Measurements from ENCODE around the gene SERPINB5. TPM values are rescaled to one million over a fixed set of nuclear protein-coding genes. Genes with fewer than 3 reads are reported as not detected.

SERPINB5 gene
- total and polyA plus RNA-seq, 2 of the 13 experiments (the other 11 are each of a cell fraction or from before 2014, with no cell fraction given), result not detected

DNA sequence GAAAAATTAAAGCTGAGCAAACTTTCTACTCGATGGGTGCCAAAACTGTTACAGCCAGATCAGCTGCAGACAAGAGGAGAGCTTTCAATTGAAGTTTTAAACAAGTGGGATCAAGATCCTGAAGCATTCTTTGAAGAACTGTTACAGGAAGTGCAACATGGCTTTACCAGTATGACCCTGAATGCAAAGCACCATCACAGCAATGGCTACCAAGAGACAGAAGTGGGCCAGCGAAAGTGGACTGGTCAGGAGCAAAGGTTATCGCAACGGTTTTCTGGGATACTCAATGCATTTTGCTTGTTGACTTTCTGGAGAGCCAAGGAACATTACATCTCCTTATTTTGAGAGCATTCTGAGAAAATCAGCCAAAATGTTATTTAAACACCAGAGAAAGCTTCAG lies 9.1 kb upstream of the SERPINB5 start:
- intact Hi-C loops (cut with micrococcal nuclease; ENCODE audit: unreplicated experiment), result no loop called here
- no TSS peak for BruUV-seq (replicated peaks)
- POLR2A ChIA-PET, result no interaction called here
- TF ChIP-seq, protein P1, sequence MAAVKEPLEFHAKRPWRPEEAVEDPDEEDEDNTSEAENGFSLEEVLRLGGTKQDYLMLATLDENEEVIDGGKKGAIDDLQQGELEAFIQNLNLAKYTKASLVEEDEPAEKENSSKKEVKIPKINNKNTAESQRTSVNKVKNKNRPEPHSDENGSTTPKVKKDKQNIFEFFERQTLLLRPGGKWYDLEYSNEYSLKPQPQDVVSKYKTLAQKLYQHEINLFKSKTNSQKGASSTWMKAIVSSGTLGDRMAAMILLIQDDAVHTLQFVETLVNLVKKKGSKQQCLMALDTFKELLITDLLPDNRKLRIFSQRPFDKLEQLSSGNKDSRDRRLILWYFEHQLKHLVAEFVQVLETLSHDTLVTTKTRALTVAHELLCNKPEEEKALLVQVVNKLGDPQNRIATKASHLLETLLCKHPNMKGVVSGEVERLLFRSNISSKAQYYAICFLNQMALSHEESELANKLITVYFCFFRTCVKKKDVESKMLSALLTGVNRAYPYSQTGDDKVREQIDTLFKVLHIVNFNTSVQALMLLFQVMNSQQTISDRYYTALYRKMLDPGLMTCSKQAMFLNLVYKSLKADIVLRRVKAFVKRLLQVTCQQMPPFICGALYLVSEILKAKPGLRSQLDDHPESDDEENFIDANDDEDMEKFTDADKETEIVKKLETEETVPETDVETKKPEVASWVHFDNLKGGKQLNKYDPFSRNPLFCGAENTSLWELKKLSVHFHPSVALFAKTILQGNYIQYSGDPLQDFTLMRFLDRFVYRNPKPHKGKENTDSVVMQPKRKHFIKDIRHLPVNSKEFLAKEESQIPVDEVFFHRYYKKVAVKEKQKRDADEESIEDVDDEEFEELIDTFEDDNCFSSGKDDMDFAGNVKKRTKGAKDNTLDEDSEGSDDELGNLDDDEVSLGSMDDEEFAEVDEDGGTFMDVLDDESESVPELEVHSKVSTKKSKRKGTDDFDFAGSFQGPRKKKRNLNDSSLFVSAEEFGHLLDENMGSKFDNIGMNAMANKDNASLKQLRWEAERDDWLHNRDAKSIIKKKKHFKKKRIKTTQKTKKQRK (IDR thresholded peaks at IDR 0.05; ENCODE audit: low read length), result no peak
- TF ChIP-seq ZNF503 (CRISPR knock-in tag; IDR thresholded peaks at IDR 0.05) (no peak), ZNF124 (CRISPR knock-in tag; IDR thresholded peaks at IDR 0.05) (no peak), ARHGAP35 (CRISPR knock-in tag; IDR thresholded peaks at IDR 0.05; ENCODE audit: borderline replicate concordance) (no peak), ZSCAN25 (CRISPR knock-in tag; IDR thresholded peaks at IDR 0.05) (no peak), ZNF446 (CRISPR knock-in tag; IDR thresholded peaks at IDR 0.05) (no peak), MAZ (IDR thresholded peaks at IDR 0.05; ENCODE audit: borderline replicate concordance, low read depth, low read length) (no peak), MAZ (CRISPR knock-in tag; IDR thresholded peaks at IDR 0.05; ENCODE audit: low read depth) (no peak), CENPBD1 (CRISPR knock-in tag; IDR thresholded peaks at IDR 0.05; ENCODE audit: borderline replicate concordance, low read depth) (no peak), MAFF (IDR thresholded peaks at IDR 0.05; ENCODE audit: low read depth, low read length) (no peak), SRSF1 (optimal IDR thresholded peaks at IDR 0.05; ENCODE audit: low read depth, low read length) (no peak), SPEN (CRISPR knock-in tag; IDR thresholded peaks at IDR 0.05; ENCODE audit: low read depth) (no peak), HOXA3 (CRISPR knock-in tag; IDR thresholded peaks at IDR 0.05) (no peak), ZNF549 (CRISPR knock-in tag; IDR thresholded peaks at IDR 0.05) (no peak)
- TF ChIP-seq, protein P2, sequence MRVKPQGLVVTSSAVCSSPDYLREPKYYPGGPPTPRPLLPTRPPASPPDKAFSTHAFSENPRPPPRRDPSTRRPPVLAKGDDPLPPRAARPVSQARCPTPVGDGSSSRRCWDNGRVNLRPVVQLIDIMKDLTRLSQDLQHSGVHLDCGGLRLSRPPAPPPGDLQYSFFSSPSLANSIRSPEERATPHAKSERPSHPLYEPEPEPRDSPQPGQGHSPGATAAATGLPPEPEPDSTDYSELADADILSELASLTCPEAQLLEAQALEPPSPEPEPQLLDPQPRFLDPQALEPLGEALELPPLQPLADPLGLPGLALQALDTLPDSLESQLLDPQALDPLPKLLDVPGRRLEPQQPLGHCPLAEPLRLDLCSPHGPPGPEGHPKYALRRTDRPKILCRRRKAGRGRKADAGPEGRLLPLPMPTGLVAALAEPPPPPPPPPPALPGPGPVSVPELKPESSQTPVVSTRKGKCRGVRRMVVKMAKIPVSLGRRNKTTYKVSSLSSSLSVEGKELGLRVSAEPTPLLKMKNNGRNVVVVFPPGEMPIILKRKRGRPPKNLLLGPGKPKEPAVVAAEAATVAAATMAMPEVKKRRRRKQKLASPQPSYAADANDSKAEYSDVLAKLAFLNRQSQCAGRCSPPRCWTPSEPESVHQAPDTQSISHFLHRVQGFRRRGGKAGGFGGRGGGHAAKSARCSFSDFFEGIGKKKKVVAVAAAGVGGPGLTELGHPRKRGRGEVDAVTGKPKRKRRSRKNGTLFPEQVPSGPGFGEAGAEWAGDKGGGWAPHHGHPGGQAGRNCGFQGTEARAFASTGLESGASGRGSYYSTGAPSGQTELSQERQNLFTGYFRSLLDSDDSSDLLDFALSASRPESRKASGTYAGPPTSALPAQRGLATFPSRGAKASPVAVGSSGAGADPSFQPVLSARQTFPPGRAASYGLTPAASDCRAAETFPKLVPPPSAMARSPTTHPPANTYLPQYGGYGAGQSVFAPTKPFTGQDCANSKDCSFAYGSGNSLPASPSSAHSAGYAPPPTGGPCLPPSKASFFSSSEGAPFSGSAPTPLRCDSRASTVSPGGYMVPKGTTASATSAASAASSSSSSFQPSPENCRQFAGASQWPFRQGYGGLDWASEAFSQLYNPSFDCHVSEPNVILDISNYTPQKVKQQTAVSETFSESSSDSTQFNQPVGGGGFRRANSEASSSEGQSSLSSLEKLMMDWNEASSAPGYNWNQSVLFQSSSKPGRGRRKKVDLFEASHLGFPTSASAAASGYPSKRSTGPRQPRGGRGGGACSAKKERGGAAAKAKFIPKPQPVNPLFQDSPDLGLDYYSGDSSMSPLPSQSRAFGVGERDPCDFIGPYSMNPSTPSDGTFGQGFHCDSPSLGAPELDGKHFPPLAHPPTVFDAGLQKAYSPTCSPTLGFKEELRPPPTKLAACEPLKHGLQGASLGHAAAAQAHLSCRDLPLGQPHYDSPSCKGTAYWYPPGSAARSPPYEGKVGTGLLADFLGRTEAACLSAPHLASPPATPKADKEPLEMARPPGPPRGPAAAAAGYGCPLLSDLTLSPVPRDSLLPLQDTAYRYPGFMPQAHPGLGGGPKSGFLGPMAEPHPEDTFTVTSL (CRISPR knock-in tag; IDR thresholded peaks at IDR 0.05; ENCODE audit: borderline replicate concordance), result no peak

More for the DNA sequence above, 9.1 kb upstream of the SERPINB5 start:
- FAIRE-seq (no peak), DNase-seq (ENCODE audit: low spot score) (no peak), ATAC-seq (no peak)
- Histone ChIP-seq H4K20me1 (ENCODE audit: insufficient read depth, low read length) (no peaks in the 10 kb centered on the region), H3K36me3 (replicated peaks in 1 of 2; ENCODE audit: control insufficient read depth in 1 of 2, insufficient read depth in 2 of 2, low read length in 2 of 2) (no peaks in the 10 kb centered on the region), H3K4me3 (replicated peaks in 1 of 3; ENCODE audit: insufficient read depth in 1 of 3, low read depth in 2 of 3, low read length in 3 of 3) (no peak overlapping the region), H3K27me3 (ENCODE audit: control insufficient read depth in 1 of 2, insufficient read depth in 2 of 2, low read length in 2 of 2) (0 out of 5 replicates have a peak, but pooled peaks cover 0 to 1% of the 10 kb centered on the region in 2 experiments), H3K79me2 (ENCODE audit: insufficient read depth, low read length) (no peaks in the 10 kb centered on the region), H3K27ac (ENCODE audit: extremely low read length, insufficient read depth, low read length) (no peak overlapping the region), H3K9ac (ENCODE audit: insufficient read depth, low read depth, low read length) (no peak overlapping the region), H3K9me3 (ENCODE audit: low read length) (no peaks in the 10 kb centered on the region), H3K4me1 (ENCODE audit: insufficient read depth, low read length) (no peaks in the 10 kb centered on the region), H2AFZ (ENCODE audit: low read length) (no peak overlapping the region), H3K4me2 (ENCODE audit: low read depth, low read length) (no peak overlapping the region)
- WGBS (ENCODE audit: low lambda C conversion rate), result 42% methylated on average over 4 of the region's 4 CpGs
- in situ Hi-C loops (cut with HindIII; ENCODE audit: extremely low pct_ligation_motif_present, low pct_unique_long_range_greater_than_20kb), result no loop called here
- CTCF ChIA-PET (ENCODE audit: low intra/inter-chr PET ratio, low total read pairs), result no interaction called here
